H1 (cell line): Measurements from ENCODE around the gene BRD4. TPM values are rescaled to one million over a fixed set of nuclear protein-coding genes. Genes with fewer than 3 reads are reported as not detected.
A peak's percentile ranks its signal among the peaks of the same experiment; 100 is the strongest.

Experiments used
- CTCF ChIA-PET: fragments of 300-600 bp; sonication (Branson Sonifier 250); formaldehyde crosslinking; loops from one replicate; lab custom pipeline; 2021; ENCODE audit not compliant: partially characterized antibody; lab: Charles Lee
- POLR2A ChIA-PET: fragments of 300-600 bp; sonication (Branson Sonifier 250); formaldehyde crosslinking; loops from one replicate; lab custom pipeline; 2021; ENCODE audit warnings: inconsistent platforms; ENCODE audit not compliant: partially characterized antibody; lab: Charles Lee
- DNase-seq, 2 experiments: peaks; one replicate each; pipeline versions ENCODE4 v3.0.0 to v3.0.0-alpha.2; 2010 to 2022; ENCODE audit warnings: low spot score in 2 of 2, low read depth in 1 of 2, mixed read lengths in 1 of 2
- FAIRE-seq: peaks from 2 replicates; lab custom pipeline; 2011; peaks lifted over from hg19 to GRCh38; lab: Jason Lieb, UNC
- H2AFZ ChIP-seq: 2 replicates; pipeline ENCODE4 v1.8.1; 2012; ENCODE audit warnings: low read length, inconsistent platforms
- H2AK5ac ChIP-seq: 2 replicates; pipeline ENCODE4 v1.6.1; 2013; ENCODE audit warnings: low read depth, low read length
- H2BK120ac ChIP-seq: replicated peaks from 2 replicates; pipeline ENCODE3; 2013; ENCODE audit warnings: low read depth, low read length, inconsistent platforms
- H2BK12ac ChIP-seq: 2 replicates; pipeline ENCODE4 v1.6.1; 2013; ENCODE audit warnings: low read depth, low read length
- H2BK15ac ChIP-seq: 2 replicates; pipeline ENCODE4 v1.6.1; 2013; ENCODE audit warnings: low read length
- H2BK20ac ChIP-seq: 2 replicates; pipeline ENCODE4 v1.6.1; 2013; ENCODE audit warnings: low read length
- H2BK5ac ChIP-seq: 2 replicates; pipeline ENCODE4 v1.6.1; 2013; ENCODE audit warnings: low read depth, low read length
- H3K14ac ChIP-seq: 2 replicates; pipeline ENCODE4 v1.6.1; 2013; ENCODE audit warnings: inconsistent platforms; ENCODE audit not compliant: insufficient read length
- H3K18ac ChIP-seq: 2 replicates; pipeline ENCODE4 v1.6.1; 2013; ENCODE audit warnings: low read length; ENCODE audit errors: extremely low read depth
- H3K23ac ChIP-seq: 2 replicates; pipeline ENCODE4 v1.6.1; 2013; ENCODE audit warnings: inconsistent platforms; ENCODE audit not compliant: insufficient read length
- H3K23me2 ChIP-seq: 2 replicates; pipeline ENCODE4 v1.6.1; 2013; ENCODE audit warnings: low read depth, low read length
- H3K27ac ChIP-seq: 2 replicates; pipeline ENCODE4 v1.6.1; 2011; ENCODE audit warnings: low read depth, low read length, inconsistent platforms
- H3K27me3 ChIP-seq, 4 experiments: replicated peaks in 1 of 4; 1 replicate in 1 of 4; 2 replicates in 3 of 4; pipeline versions ENCODE4 v1.6.1 to v1.8.1; 2011 to 2013; ENCODE audit warnings: low read length in 3 of 4, mild to moderate bottlenecking in 3 of 4, inconsistent platforms in 2 of 4, mixed read lengths in 2 of 4, moderate library complexity in 1 of 4; ENCODE audit not compliant: control insufficient read depth in 3 of 4, insufficient read depth in 3 of 4; ENCODE audit errors: extremely low read depth in 1 of 4
- H3K36me3 ChIP-seq, 4 experiments: 2 replicates each; pipeline versions ENCODE4 v1.6.1 to v1.8.1; 2011 to 2013; ENCODE audit warnings: mild to moderate bottlenecking in 4 of 4, low read length in 3 of 4, moderate library complexity in 2 of 4, control low read depth in 1 of 4, inconsistent platforms in 1 of 4; ENCODE audit not compliant: insufficient read depth in 4 of 4, control insufficient read depth in 2 of 4
- H3K4ac ChIP-seq: replicated peaks from 2 replicates; pipeline ENCODE3; 2013; ENCODE audit warnings: low read length, low read depth, mixed read lengths, inconsistent platforms; ENCODE audit not compliant: insufficient read length
- H3K4me1 ChIP-seq, 4 experiments: replicated peaks in 1 of 4; 1 replicate in 1 of 4; 2 replicates in 3 of 4; pipeline versions ENCODE4 v1.6.1 to v1.8.1; 2011 to 2013; ENCODE audit warnings: low read length in 3 of 4, inconsistent platforms in 2 of 4, mixed read lengths in 1 of 4; ENCODE audit not compliant: insufficient read depth in 4 of 4, control insufficient read depth in 3 of 4
- H3K4me2 ChIP-seq, 2 experiments: 2 replicates each; pipeline versions ENCODE4 v1.6.1 to v1.8.1; 2011 to 2013; ENCODE audit warnings: low read depth in 2 of 2, low read length in 2 of 2, control low read depth in 1 of 2, inconsistent platforms in 1 of 2, mild to moderate bottlenecking in 1 of 2; ENCODE audit not compliant: insufficient read depth in 1 of 2
- H3K4me3 ChIP-seq, 4 experiments: fragments of 200-600, 300-600 bp in 1 of 4; sonication (generic), shearing (Covaris generic), sonication (Bioruptor Twin) in 1 of 4; 2 replicates each; pipeline versions ENCODE4 v1.5.1 to v1.8.1; 2011 to 2016; ENCODE audit warnings: low read length in 4 of 4, low read depth in 3 of 4, control low read depth in 2 of 4, inconsistent platforms in 2 of 4, mild to moderate bottlenecking in 2 of 4, mixed read lengths in 1 of 4, moderate library complexity in 1 of 4; ENCODE audit not compliant: insufficient read depth in 2 of 4; ENCODE audit errors: extremely low read depth in 1 of 4
- H3K56ac ChIP-seq: replicated peaks from 2 replicates; pipeline ENCODE3; 2013; ENCODE audit warnings: low read depth, mild to moderate bottlenecking, mixed read lengths, low read length, inconsistent platforms; ENCODE audit not compliant: insufficient read length
- H3K79me1 ChIP-seq: 2 replicates; pipeline ENCODE4 v1.6.1; 2013; ENCODE audit warnings: low read depth, low read length, control low read depth
- H3K79me2 ChIP-seq, 2 experiments: 2 replicates each; pipeline versions ENCODE4 v1.6.1 to v1.8.1; 2012 to 2013; ENCODE audit warnings: low read length in 2 of 2, mild to moderate bottlenecking in 2 of 2, inconsistent platforms in 1 of 2; ENCODE audit not compliant: insufficient read depth in 2 of 2, control insufficient read depth in 1 of 2
- H3K9ac ChIP-seq, 4 experiments: replicated peaks in 1 of 4; 1 replicate in 1 of 4; 2 replicates in 3 of 4; pipeline versions ENCODE4 v1.6.1 to v1.8.1; 2011 to 2013; ENCODE audit warnings: low read depth in 3 of 4, low read length in 3 of 4, control low read depth in 2 of 4, mild to moderate bottlenecking in 2 of 4, moderate library complexity in 2 of 4, inconsistent platforms in 1 of 4; ENCODE audit errors: extremely low read depth in 1 of 4
- H3K9me3 ChIP-seq, 2 experiments: 2 replicates each; pipeline versions ENCODE4 v1.6.1 to v1.8.1; 2012 to 2013; ENCODE audit warnings: mild to moderate bottlenecking in 2 of 2, moderate library complexity in 2 of 2, control low read depth in 1 of 2, inconsistent platforms in 1 of 2, low read depth in 1 of 2, low read length in 1 of 2, mixed read lengths in 1 of 2; ENCODE audit not compliant: insufficient read depth in 2 of 2
- H4K20me1 ChIP-seq, 2 experiments: replicated peaks in 1 of 2; 2 replicates each; pipeline versions ENCODE3 to v1.8.1; 2011 to 2013; ENCODE audit warnings: inconsistent platforms in 2 of 2, low read length in 2 of 2, mild to moderate bottlenecking in 1 of 2; ENCODE audit not compliant: insufficient read depth in 2 of 2, control insufficient read depth in 1 of 2
- H4K5ac ChIP-seq: 2 replicates; pipeline ENCODE4 v1.6.1; 2013; ENCODE audit warnings: low read length, low read depth, mixed read lengths, inconsistent platforms; ENCODE audit not compliant: insufficient read length
- H4K8ac ChIP-seq: 2 replicates; pipeline ENCODE4 v1.8.0; 2013; ENCODE audit warnings: mild to moderate bottlenecking, moderate library complexity, low read length, inconsistent platforms; ENCODE audit not compliant: insufficient read depth; ENCODE audit errors: extremely low read depth
- H4K91ac ChIP-seq: replicated peaks from 2 replicates; pipeline ENCODE3; 2013; ENCODE audit warnings: low read length, mixed read lengths, inconsistent platforms; ENCODE audit not compliant: insufficient read length
- FOSL1 ChIP-seq: IDR thresholded peaks from 2 replicates; pipeline ENCODE4 v1.6.1; 2011; ENCODE audit warnings: mild to moderate bottlenecking, low read depth, low read length, moderate library complexity; ENCODE audit not compliant: insufficient read depth
- JUN ChIP-seq: IDR thresholded peaks from 2 replicates; pipeline ENCODE4 v1.6.1; 2011; ENCODE audit warnings: low read depth, mild to moderate bottlenecking, improper control_type of control experiment, low read length
- KDM1A ChIP-seq: fragments of 200-600, 300-600 bp; sonication (generic); IDR thresholded peaks from 2 replicates; pipeline ENCODE4 v1.7.1; 2016; ENCODE audit warnings: mild to moderate bottlenecking, low read length, borderline replicate concordance
- RFX5 ChIP-seq: IDR thresholded peaks from 2 replicates; pipeline ENCODE4 v1.6.1; 2011; ENCODE audit warnings: low read depth, low read length, improper control_type of control experiment, borderline replicate concordance
- RXRA ChIP-seq: IDR thresholded peaks from 2 replicates; pipeline ENCODE4 v1.6.1; 2011; ENCODE audit warnings: low read depth, mild to moderate bottlenecking, low read length, moderate library complexity; ENCODE audit not compliant: insufficient read depth
- SP1 ChIP-seq: IDR thresholded peaks from 2 replicates; pipeline ENCODE4 v1.6.1; 2011; ENCODE audit warnings: low read depth, low read length
- TAF1 ChIP-seq: IDR thresholded peaks from 2 replicates; pipeline ENCODE4 v1.6.1; 2011; ENCODE audit warnings: mild to moderate bottlenecking, low read depth, low read length
- WGBS, 2 experiments: shearing (Covaris generic) in 1 of 2; methylation state at CpG; one replicate each; pipeline versions ENCODE4 v1.1.6 to v1.1.7; 2013 to 2015; ENCODE audit warnings: low lambda C conversion rate in 2 of 2, mixed read lengths in 2 of 2, inconsistent platforms in 1 of 2, low coverage in 1 of 2, missing lambda C conversion rate in 1 of 2; ENCODE audit not compliant: insufficient replicate concordance in 2 of 2, insufficient coverage in 1 of 2, insufficient read length in 1 of 2; ENCODE audit errors: extremely low coverage in 1 of 2, missing lambda C conversion rate in 1 of 2; 5-methylcytosine and 5-hydroxymethylcytosine counted together
- polyA plus RNA-seq, 7 experiments: library from polyadenylated mRNA; depleted of rRNA in 3 of 7; stranded (reverse) in 5 of 7; unstranded in 2 of 7; fragments of >200 nt in 5 of 7; fragments of 200-250 nt in 2 of 7; gene quantifications; 1 replicate in 5 of 7; 2 replicates in 1 of 7; 4 replicates in 1 of 7; pipeline versions ENCODE4 v1.2.1 to v1.2.3, GENCODE V29; 2011 to 2013; ENCODE audit warnings: missing spikeins in 2 of 7, mixed read lengths in 2 of 7
- total RNA-seq: library from RNA; stranded (reverse); fragmentation: NEBNext Ultra II Directional; extraction: Animal tissue kit (Norgen Biotek cat#: 25700); gene quantifications from 2 replicates; pipeline ENCODE4 v1.2.1, GENCODE V29; 2021
- TF ChIP-seq, protein P1 (sequence below), 3 experiments: IDR thresholded peaks; 1 replicate in 2 of 3; 2 replicates in 1 of 3; pipeline versions ENCODE4 v1.5.1 to v1.6.1; 2011; ENCODE audit warnings: low read length in 3 of 3, mild to moderate bottlenecking in 3 of 3, inconsistent platforms in 2 of 3, low read depth in 1 of 3, moderate library complexity in 1 of 3; ENCODE audit not compliant: insufficient read depth in 1 of 3; ENCODE audit errors: control extremely low read depth in 1 of 3
- TF ChIP-seq, protein P2 (sequence below): IDR thresholded peaks from 2 replicates; pipeline ENCODE4 v1.6.1; 2012; ENCODE audit warnings: inconsistent platforms

The BRD4 gene
- total and polyA plus RNA-seq, 2 of the 8 experiments (the other 6 are each of a cell fraction or from before 2014, with no cell fraction given), result 14.1 to 146 TPM

DNA sequence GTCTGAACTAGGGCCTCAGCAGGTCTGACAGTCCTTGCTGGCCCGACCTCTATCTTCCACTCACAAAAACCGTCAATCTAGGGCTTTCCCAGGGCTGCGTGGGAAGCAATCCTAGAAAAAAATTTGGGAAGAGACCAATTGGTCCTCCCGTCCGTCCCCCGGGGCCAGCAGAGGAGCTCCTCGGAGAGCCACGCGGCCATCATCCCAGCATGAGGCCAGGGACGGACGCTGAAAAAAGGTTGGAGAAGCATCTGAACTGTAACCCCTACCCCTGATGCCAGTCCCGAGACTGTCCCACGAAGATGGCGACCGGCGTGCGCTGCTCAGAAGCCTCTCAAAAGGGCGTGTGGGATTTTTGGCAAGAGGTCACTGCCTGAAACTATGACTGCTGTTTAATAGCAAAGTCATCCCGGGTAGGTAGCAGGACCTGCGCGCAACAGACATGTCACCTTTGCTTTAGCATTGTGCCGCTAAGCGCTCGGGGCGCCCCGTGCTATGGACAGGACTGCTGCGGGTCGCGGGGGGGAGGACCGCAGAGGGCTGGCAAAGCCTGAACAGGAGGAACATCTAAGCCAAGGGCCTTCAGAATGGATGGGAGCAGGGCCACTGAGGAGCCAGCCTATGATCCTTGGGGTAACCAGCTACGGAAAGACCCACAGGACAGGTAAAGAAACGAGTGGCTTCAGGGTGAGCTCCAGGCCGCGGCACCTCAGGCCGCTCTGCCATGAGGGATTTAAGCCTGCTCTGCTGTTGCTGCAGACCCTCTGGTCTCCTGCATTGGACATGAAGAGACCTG, 36.7 kb upstream of the BRD4 start:
- Histone ChIP-seq H3K23ac (no peak overlapping the region), H3K4ac (no peak overlapping the region), H3K9me3 (no peaks in the 10 kb centered on the region; a peak in 1 of 4 replicates), H3K23me2 (no peaks in the 10 kb centered on the region), H2AK5ac (no peak overlapping the region), H3K56ac (no peak overlapping the region), H3K4me3 (no peak overlapping the region), H2BK12ac (no peak overlapping the region), H2AFZ (no peak overlapping the region), H4K91ac (no peak overlapping the region), H2BK120ac (no peak overlapping the region), H2BK5ac (no peak overlapping the region), H3K14ac (no peak overlapping the region), H3K79me1 (peaks cover 12% of the 10 kb centered on the region), H3K9ac (no peak overlapping the region), H3K79me2 (peaks cover 4 to 19% of the 10 kb centered on the region in 2 experiments; a peak in 2 of 4 replicates), H4K20me1 (peaks cover 4 to 12% of the 10 kb centered on the region in 2 experiments), H3K4me2 (no peak overlapping the region), H2BK15ac (no peak overlapping the region), H4K5ac (no peak overlapping the region), H3K18ac (no peak overlapping the region), H4K8ac (peak overlapping the region; percentile 51; the same call in 1 of the 2 replicates), H3K27ac (no peak overlapping the region), H3K36me3 (peaks cover 21 to 79% (median 50%) of the 10 kb centered on the region in 4 experiments), H2BK20ac (no peak overlapping the region), H3K4me1 (no peaks in the 10 kb centered on the region), H3K27me3 (no peaks in the 10 kb centered on the region)
- no peak for FAIRE-seq
- ChIA-PET POLR2A (interaction anchor here (0.6 to 5.4 kb wide), 6 partner anchors 8 to 175 kb away, joined by 3 to 37 read pairs (median 4); partner anchors contain the start of genes AKAP8 and AKAP8L), CTCF (interaction anchor here (0.6 to 1.3 kb wide), 2 partner anchors 30 to 37 kb away, joined by 3 read pairs; no protein-coding TSS in a partner anchor)
- 95% methylated on average over 32 of the region's 35 CpGs; no CpG with 5 or more reads in 1 of the 2 experiments for WGBS, 2 experiments
- DNase-seq, result no peak
- TF ChIP-seq, protein P1, sequence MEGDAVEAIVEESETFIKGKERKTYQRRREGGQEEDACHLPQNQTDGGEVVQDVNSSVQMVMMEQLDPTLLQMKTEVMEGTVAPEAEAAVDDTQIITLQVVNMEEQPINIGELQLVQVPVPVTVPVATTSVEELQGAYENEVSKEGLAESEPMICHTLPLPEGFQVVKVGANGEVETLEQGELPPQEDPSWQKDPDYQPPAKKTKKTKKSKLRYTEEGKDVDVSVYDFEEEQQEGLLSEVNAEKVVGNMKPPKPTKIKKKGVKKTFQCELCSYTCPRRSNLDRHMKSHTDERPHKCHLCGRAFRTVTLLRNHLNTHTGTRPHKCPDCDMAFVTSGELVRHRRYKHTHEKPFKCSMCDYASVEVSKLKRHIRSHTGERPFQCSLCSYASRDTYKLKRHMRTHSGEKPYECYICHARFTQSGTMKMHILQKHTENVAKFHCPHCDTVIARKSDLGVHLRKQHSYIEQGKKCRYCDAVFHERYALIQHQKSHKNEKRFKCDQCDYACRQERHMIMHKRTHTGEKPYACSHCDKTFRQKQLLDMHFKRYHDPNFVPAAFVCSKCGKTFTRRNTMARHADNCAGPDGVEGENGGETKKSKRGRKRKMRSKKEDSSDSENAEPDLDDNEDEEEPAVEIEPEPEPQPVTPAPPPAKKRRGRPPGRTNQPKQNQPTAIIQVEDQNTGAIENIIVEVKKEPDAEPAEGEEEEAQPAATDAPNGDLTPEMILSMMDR (IDR thresholded peaks at IDR 0.05; ENCODE audit: control extremely low read depth in 1 of 3, insufficient read depth in 1 of 3, low read depth in 1 of 3, low read length in 3 of 3), result no peak
- TF ChIP-seq, protein P2, sequence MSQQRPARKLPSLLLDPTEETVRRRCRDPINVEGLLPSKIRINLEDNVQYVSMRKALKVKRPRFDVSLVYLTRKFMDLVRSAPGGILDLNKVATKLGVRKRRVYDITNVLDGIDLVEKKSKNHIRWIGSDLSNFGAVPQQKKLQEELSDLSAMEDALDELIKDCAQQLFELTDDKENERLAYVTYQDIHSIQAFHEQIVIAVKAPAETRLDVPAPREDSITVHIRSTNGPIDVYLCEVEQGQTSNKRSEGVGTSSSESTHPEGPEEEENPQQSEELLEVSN, result no peak
- no peak for TF ChIP-seq KDM1A
- no peak for TF ChIP-seq SP1
- no peak for TF ChIP-seq RXRA
- no peak for TF ChIP-seq RFX5
- no peak for TF ChIP-seq TAF1
- TF ChIP-seq FOSL1, result no peak
- no peak for TF ChIP-seq JUN
